HG03342 (cell line): ENCODE measurements around the gene STAT5A.
"Not testable (repeated sequence)": the region's sequence is repeated elsewhere in the genome, so short reads cannot be mapped to it uniquely, and the experiment has no call there.

Source experiments
- ATAC-seq: cut with Tn5 transposase; IDR thresholded peaks from one replicate; pipeline ENCODE4 v1.9.1; 2021; ENCODE audit warnings: mild to moderate bottlenecking, moderate library complexity; ENCODE audit not compliant: unreplicated experiment

The STAT5A gene

GRCh38 chr17:42283241-42284023 lies 4.9 kb upstream of the STAT5A start:
- no peak for ATAC-seq

- no peak for ATAC-seq
Measured at GRCh38 chr17:42284024-42284369, 4.3 kb upstream of the STAT5A start.

DNA sequence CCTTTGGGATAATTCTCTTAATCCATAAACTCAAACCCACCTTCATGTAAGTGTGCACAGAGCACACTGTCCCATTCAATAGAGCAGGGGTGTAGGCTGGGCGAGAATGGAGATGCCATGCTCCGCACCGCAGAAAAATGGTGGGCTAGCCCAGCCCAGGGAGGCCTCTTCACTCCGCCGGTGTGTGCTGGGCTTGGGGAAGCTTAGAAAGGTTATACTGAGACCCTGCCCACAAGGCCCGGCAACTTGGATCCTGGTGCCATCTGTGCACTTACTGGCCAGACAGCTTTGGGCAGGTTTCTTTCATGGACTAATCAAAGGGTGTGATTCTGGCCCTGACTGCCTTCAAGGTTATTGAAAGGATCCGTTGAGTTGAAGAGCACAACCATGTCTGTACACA lies 3.7 kb upstream of the STAT5A start:
- no peak for ATAC-seq

GRCh38 chr17:42285346-42286050 lies 2.8 kb upstream of the STAT5A start:
- ATAC-seq: no peak

GRCh38 chr17:42286411-42287221 lies 1.7 kb upstream of the STAT5A start:
- no peak for ATAC-seq

GRCh38 chr17:42287305-42287976 lies 857 bp upstream of the STAT5A start:
- ATAC-seq: no peak

GRCh38 chr17:42288803-42289610 lies 709 bp downstream of the STAT5A start:
- peak; percentile 16 for ATAC-seq

DNA sequence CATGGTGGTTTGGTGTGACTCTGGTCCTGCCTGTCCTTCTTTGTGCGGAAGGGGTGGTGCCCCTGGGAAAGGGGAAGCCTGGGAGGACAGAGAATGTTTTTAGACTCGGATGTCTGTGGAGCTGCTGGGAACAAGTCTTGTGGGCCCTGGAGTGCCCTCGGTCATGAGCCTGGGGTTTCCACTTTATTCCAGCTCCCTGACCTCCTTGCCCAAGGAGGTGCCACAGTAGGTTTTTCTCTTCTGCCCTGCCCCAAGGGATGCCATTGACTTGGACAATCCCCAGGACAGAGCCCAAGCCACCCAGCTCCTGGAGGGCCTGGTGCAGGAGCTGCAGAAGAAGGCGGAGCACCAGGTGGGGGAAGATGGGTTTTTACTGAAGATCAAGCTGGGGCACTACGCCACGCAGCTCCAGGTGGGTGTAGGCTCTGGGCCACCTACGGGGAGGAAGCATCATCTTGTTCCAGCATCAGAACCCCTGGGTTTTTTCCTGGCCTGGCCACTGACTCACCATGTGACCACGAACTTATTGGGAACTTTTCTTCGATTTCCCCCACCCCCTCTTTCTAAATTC lies 1.4 kb downstream of the STAT5A start:
- ATAC-seq: no peak

DNA sequence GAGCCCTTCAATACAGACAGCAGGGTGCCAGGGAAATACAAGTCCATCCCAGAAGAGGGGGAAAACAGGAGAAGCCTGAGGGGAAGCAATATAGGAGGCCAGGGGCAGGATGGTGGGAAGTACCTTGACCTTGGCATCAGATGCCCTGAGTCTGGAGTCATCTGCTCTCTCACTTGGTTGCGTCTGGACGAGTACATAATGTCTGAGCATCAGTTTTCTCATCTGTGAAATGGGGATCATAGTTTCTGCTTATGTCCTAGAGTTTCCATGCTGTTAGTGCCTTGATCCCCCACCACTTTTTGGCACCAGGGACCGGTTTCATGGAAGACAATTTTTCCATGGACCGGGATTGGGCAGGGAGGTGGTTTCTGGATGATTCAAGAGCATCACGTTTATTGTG lies 2.3 kb downstream of the STAT5A start:
- ATAC-seq: no peak

DNA sequence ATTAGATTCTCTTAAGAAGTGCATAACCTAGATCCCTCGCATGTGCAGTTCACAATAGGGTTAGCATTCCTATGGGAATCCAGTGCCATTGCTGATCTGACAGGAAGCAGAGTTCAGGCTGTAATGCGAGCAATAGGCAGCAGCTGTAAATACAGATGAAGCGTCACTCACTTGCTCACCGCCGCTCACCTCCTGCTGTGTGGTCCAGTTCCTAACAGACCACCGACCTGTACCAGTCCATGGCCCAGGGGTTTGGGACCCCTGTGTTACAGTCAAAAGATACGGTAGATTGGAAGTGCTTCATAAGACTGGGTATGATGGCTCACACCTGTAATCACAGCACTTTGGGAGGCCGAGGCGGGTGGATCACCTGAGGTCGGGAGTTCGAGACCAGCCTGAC lies 2.8 kb downstream of the STAT5A start:
- no peak for ATAC-seq

DNA sequence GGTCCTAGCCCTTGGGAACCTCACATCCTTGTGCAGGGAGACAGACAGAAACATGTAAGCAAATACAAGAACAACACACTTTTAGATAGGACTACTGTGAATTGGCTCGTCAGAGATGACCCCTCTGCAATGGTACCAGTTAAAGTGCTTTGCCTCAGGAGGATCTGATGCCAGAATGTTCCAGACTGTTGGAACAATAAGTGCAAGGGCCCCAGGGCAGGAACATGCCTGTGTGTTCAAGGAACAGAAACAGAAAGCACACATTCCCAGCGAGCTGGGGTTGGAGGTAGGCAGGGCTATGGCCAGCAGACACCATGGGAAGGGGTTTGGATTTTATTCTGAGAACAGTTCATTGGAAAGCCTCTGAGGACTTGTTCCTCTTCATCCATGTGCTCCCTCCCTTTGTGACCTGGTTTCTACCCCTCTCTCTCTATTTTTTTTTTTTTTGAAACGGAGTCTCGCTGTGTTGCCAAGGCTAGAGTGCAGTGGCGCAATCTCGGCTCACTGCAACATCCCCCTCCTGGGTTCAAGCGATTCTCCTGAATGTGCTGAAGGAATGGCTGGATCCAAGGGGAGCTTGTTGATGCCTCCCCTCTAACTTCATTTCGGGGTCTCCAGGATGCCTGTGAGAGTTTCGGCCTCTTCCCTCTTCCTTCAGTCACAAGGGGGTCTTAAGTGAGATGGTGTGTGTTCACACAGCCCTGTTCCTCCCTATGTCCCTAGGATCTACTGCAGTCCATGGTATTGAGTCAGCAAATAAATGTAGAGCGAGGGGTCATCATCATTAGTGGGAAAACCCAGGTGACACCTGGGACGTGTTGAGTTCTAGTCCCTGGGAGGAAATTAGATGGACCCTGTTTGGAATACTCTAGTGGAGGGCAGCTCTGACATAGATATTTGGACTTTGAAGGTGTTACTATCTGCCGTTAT lies 6.4 kb downstream of the STAT5A start:
- ATAC-seq: no peak

DNA sequence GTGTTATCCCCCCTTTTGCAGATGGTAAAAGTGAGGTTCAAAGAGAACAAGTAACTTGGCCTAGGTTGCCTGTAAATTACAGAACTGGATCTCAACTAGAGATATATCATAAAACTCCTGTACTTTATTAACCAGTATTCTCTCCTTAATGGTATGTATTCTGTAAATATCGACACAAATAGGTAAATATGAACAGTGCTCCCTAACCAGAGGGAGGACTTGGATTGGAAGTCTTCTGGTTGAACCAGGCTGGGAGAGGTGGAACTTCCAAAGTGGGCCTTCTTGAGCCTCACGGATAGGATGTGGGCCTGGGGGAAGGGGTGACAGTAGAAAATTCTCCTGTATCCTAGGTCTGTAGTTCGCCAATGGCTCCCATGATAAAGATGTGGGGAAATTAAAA lies 7.7 kb downstream of the STAT5A start:
- ATAC-seq: no peak

DNA sequence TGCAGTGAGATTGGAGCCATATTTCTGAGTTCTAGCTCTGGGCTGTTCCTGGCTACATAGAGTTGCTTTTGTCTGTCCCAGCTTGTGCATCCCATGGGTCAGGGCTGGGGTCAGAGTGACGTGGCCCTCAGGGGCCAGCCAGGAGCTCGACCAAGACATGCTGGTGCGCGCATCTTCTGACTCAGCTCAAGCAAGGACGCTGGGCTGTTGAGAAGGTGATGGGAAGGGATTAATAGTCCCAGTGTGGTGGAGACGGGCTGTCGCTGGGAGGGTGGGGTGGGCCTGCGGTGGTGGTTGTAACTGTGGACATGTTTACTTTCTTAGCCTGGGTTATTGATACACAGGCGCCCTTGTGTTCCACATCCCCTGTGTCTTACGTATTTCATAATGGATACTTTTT lies 9.5 kb downstream of the STAT5A start:
- not testable (repeated sequence) for ATAC-seq

- ATAC-seq: not testable (repeated sequence)
Measured at GRCh38 chr17:42299361-42299760, 11.1 kb downstream of the STAT5A start.

- not testable (repeated sequence) for ATAC-seq
Measured at GRCh38 chr17:42299913-42300312, 11.6 kb downstream of the STAT5A start.

DNA sequence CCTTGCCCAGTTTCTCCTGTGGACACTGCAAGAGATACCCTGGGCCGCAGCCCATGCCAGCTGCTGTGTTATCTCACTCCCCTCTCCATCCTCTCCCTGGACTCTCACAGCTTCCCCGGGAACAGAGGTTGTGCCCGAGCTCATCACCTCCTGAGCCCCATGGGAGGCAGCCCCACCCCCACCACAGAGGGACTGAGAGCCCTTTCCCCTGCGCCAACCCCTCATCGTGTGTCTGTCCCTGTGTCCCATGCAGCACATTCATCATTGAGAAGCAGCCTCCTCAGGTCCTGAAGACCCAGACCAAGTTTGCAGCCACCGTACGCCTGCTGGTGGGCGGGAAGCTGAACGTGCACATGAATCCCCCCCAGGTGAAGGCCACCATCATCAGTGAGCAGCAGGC lies 12.7 kb downstream of the STAT5A start:
- ATAC-seq: no peak

DNA sequence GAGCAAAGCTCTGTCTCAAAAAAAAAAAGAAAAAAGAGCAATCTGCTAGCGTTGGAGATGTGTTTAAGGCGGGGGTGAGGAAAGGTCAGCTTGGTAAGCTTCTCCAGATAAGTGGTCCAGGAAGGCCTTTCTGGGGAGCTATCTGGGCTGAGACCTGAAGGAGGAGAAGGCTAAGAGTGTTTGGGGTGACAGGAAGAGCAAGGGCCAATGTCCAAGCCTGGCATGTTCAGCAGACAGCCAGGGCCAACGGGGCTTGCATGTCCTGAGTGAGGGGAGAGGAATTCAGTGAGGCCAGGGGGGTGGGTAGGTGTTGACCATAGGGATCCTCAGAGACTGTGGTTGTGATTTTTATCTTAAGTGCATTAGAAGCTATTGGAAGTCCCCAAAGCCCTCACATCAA lies 15.4 kb downstream of the STAT5A start:
- no peak for ATAC-seq

DNA sequence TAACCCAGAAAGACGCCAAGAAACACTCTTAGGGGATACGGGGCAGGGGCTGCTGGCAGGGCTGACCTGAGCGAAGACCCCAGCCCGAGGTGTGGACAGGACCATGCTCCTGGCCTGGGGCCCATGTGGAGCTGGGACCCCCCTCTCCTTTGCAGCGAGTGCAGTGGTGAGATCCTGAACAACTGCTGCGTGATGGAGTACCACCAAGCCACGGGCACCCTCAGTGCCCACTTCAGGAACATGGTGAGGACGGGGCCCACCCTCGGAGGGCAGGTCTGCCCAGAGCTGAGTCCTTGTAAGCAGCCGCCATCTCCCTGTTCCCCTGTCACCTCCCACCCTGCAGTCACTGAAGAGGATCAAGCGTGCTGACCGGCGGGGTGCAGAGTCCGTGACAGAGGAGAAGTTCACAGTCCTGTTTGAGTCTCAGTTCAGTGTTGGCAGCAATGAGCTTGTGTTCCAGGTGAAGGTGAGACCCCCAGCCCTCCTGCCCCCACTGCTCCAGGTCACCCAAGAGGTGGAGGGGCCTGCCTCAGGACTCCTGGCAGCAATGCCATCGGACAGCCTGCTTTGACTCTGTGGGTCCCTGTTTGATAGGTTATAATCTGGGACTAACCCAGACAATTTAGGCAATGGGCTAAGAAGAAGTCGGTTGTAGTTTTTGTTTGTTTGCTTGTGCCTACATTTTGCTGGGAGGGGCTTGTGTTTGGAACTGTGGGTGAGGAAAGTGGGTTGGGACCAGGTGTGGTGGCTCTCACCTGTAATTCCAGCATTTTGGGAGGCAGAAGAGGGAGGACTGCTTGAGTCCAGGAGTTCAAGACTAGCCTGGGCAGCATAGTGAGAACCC lies 16.1 kb downstream of the STAT5A start:
- no peak for ATAC-seq
